A549 (cell line): ENCODE results near the gene SNAP91.

Experiments used
- KDM1A ChIP-seq: fragments of 200-600 bp; sonication (generic); IDR thresholded peaks from 2 replicates; pipeline ENCODE4 v1.6.1; 2016; ENCODE audit warnings: low read depth, mild to moderate bottlenecking
- MAX ChIP-seq: IDR thresholded peaks from 2 replicates; pipeline ENCODE4 v1.6.1; 2012
- POLR2A ChIP-seq: IDR thresholded peaks from 2 replicates; pipeline ENCODE4 v1.6.1; 2012; ENCODE audit warnings: mild to moderate bottlenecking, low read length
- ZFP36 ChIP-seq: fragments of 450-650 bp; IDR thresholded peaks from 2 replicates; pipeline ENCODE4 v1.6.1; 2014; ENCODE audit warnings: borderline replicate concordance; ENCODE audit not compliant: partially characterized antibody
- TF ChIP-seq, protein P1 (sequence below): fragments of >200 bp; sonication (Bioruptor Twin); formaldehyde crosslinking; IDR thresholded peaks from 3 replicates; pipeline ENCODE4 v1.5.1; 2016

- TF ChIP-seq POLR2A, result no peak
- TF ChIP-seq, protein P1, sequence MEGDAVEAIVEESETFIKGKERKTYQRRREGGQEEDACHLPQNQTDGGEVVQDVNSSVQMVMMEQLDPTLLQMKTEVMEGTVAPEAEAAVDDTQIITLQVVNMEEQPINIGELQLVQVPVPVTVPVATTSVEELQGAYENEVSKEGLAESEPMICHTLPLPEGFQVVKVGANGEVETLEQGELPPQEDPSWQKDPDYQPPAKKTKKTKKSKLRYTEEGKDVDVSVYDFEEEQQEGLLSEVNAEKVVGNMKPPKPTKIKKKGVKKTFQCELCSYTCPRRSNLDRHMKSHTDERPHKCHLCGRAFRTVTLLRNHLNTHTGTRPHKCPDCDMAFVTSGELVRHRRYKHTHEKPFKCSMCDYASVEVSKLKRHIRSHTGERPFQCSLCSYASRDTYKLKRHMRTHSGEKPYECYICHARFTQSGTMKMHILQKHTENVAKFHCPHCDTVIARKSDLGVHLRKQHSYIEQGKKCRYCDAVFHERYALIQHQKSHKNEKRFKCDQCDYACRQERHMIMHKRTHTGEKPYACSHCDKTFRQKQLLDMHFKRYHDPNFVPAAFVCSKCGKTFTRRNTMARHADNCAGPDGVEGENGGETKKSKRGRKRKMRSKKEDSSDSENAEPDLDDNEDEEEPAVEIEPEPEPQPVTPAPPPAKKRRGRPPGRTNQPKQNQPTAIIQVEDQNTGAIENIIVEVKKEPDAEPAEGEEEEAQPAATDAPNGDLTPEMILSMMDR, result peak; percentile 58
- TF ChIP-seq MAX, result no peak
- TF ChIP-seq ZFP36, result no peak
- TF ChIP-seq KDM1A, result no peak
Measured at GRCh38 chr6:83615025-83615999, 93.6 kb downstream of the SNAP91 start.
